Renal cortex interstitium (tissue), 11 donors: ENCODE measurements around the gene NAV3. TPM values are rescaled to one million over a fixed set of nuclear protein-coding genes. Genes with fewer than 3 reads are reported as not detected.
"Not testable (repeated sequence)": the region's sequence is repeated elsewhere in the genome, so short reads cannot be mapped to it uniquely, and the experiment has no call there.

Experiments used
- DNase-seq, 11 donors: peaks; one replicate each; pipeline ENCODE4 v3.0.0-alpha.2; 2013; ENCODE audit warnings: low read depth in 9 of 11, low spot score in 4 of 11; ENCODE audit errors: extremely low read depth in 1 of 11
- polyA plus RNA-seq, 3 donors: library from polyadenylated mRNA; unstranded; fragments of 120-200 nt; gene quantifications; one replicate each; pipeline ENCODE4 v1.2.1, GENCODE V29; 2013; ENCODE audit not compliant: insufficient read length in 3 of 3

The NAV3 gene
- polyA plus RNA-seq, 3 donors = 8.9 to 9.5 (median 9.3) TPM

GRCh38 chr12:78199926-78200325 is 369.2 kb downstream of the NAV3 start:
- no peak for DNase-seq

- DNase-seq = no peak
These were observed 374.2 kb downstream of the NAV3 start for GRCh38 chr12:78204926-78205325.

- DNase-seq = peak in 7 of 11 donors; percentile 9 to 69 (median 55)
These were observed 377.4 kb downstream of the NAV3 start for GRCh38 chr12:78208092-78208491.

GRCh38 chr12:78209846-78210505 is 379.3 kb downstream of the NAV3 start:
- no peak for DNase-seq

GRCh38 chr12:78210506-78210860 is 379.8 kb downstream of the NAV3 start:
- no peak for DNase-seq

GRCh38 chr12:78210894-78211302 is 380.2 kb downstream of the NAV3 start:
- DNase-seq = peak in 2 of 11 donors; percentile 21 to 29

- DNase-seq = no peak
These were observed 390.1 kb downstream of the NAV3 start for GRCh38 chr12:78220811-78221210.

GRCh38 chr12:78224154-78224553 is 393.5 kb downstream of the NAV3 start:
- no peak for DNase-seq

GRCh38 chr12:78226763-78227162 is 396.1 kb downstream of the NAV3 start:
- DNase-seq = no peak

- no peak for DNase-seq
These were observed 399.0 kb downstream of the NAV3 start for GRCh38 chr12:78229591-78230101.

- no peak for DNase-seq
These were observed 402.1 kb downstream of the NAV3 start for GRCh38 chr12:78232756-78233155.

- no peak for DNase-seq
These were observed 405.6 kb downstream of the NAV3 start for GRCh38 chr12:78236264-78236663.

GRCh38 chr12:78239544-78239943 is 408.9 kb downstream of the NAV3 start:
- no peak for DNase-seq

- no peak for DNase-seq
These were observed 410.1 kb downstream of the NAV3 start for GRCh38 chr12:78240827-78241226.

- no peak for DNase-seq
These were observed 410.8 kb downstream of the NAV3 start for GRCh38 chr12:78241446-78241845.

GRCh38 chr12:78244916-78245507 is 414.3 kb downstream of the NAV3 start:
- DNase-seq = no peak

- no peak for DNase-seq
These were observed 417.6 kb downstream of the NAV3 start for GRCh38 chr12:78248321-78248720.

GRCh38 chr12:78249578-78249977 is 418.9 kb downstream of the NAV3 start:
- DNase-seq = no peak

- DNase-seq = not testable (repeated sequence)
These were observed 427.0 kb downstream of the NAV3 start for GRCh38 chr12:78257662-78258061.

GRCh38 chr12:78260976-78261375 is 430.3 kb downstream of the NAV3 start:
- no peak for DNase-seq

- no peak for DNase-seq
These were observed 431.2 kb downstream of the NAV3 start for GRCh38 chr12:78261901-78262300.
